Measurements from ENCODE around the gene SHTN1. TPM values are rescaled to one million over a fixed set of nuclear protein-coding genes. Genes with fewer than 3 reads are reported as not detected.

Gene SHTN1
- polyA plus RNA-seq, 1 donor (not counting 4 experiments of a cell fraction or from before 2014, with no cell fraction given) = 21.3 TPM

GRCh38 chr10:116857156-116857555 is 147.8 kb downstream of the SHTN1 start:
- no peak for DNase-seq (ENCODE audit: low read depth, low spot score)
- FAIRE-seq = no peak
- no peaks in the 10 kb centered on the region for H3K4me1 ChIP-seq (ENCODE audit: control insufficient read depth, extremely low read depth, insufficient read depth, low read length)
- H3K36me3 ChIP-seq (ENCODE audit: control insufficient read depth in 2 of 2, extremely low read depth in 1 of 2, insufficient read depth in 2 of 2, low read length in 2 of 2) = no peaks in the 10 kb centered on the region
- H3K4me2 ChIP-seq (ENCODE audit: control insufficient read depth, extremely low read depth, insufficient read depth, low read depth, low read length) = no peak overlapping the region
- TF ChIP-seq CTCF (optimal IDR thresholded peaks at IDR 0.05 in 1 of 3, IDR thresholded peaks at IDR 0.05 in 1 of 3, conservative IDR thresholded peaks at IDR 0.05 in 1 of 3; ENCODE audit: extremely low read depth in 1 of 3, insufficient read depth in 2 of 3, low read length in 3 of 3) = no peak
- TF ChIP-seq EZH2 (IDR thresholded peaks at IDR 0.05; ENCODE audit: low read length) = no peak
- H2AFZ ChIP-seq (ENCODE audit: control insufficient read depth, low read length) = no peak overlapping the region
- no peaks in the 10 kb centered on the region for H3K79me2 ChIP-seq (ENCODE audit: control insufficient read depth, insufficient read depth, low read length)
- dilution Hi-C loops (cut with MboI; ENCODE audit: extremely low pct_ligation_motif_present, low sequenced_read_pairs) = no loop called here
- H4K20me1 ChIP-seq (ENCODE audit: control insufficient read depth, extremely low read depth, insufficient read depth, low read length) = no peaks in the 10 kb centered on the region
- no peak overlapping the region for H3K9ac ChIP-seq (ENCODE audit: control insufficient read depth, extremely low read depth, insufficient read depth, low read length)
- no peaks in the 10 kb centered on the region for H3K9me1 ChIP-seq (ENCODE audit: control insufficient read depth, extremely low read depth, insufficient read depth, low read length)
- H3K4me3 ChIP-seq (ENCODE audit: control insufficient read depth in 2 of 3, extremely low read depth in 1 of 3, insufficient read depth in 2 of 3, low read depth in 1 of 3, low read length in 3 of 3) = no peak overlapping the region
- no peaks in the 10 kb centered on the region for H3K27me3 ChIP-seq (ENCODE audit: control insufficient read depth, extremely low read depth, insufficient read depth, low read length)
- H3K9me3 ChIP-seq (ENCODE audit: control insufficient read depth, low read depth, low read length) = no peaks in the 10 kb centered on the region
- no peak overlapping the region for H3K27ac ChIP-seq (ENCODE audit: control insufficient read depth, insufficient read depth, low read length)

- H3K27me3 ChIP-seq (ENCODE audit: control insufficient read depth, extremely low read depth, insufficient read depth, low read length) = no peaks in the 10 kb centered on the region
- DNase-seq (ENCODE audit: low read depth, low spot score) (no peak), FAIRE-seq (no peak)
- no peak overlapping the region for H3K9ac ChIP-seq (ENCODE audit: control insufficient read depth, extremely low read depth, insufficient read depth, low read length)
- H4K20me1 ChIP-seq (ENCODE audit: control insufficient read depth, extremely low read depth, insufficient read depth, low read length) = no peaks in the 10 kb centered on the region
- H3K9me3 ChIP-seq (ENCODE audit: control insufficient read depth, low read depth, low read length) = no peaks in the 10 kb centered on the region
- H3K4me2 ChIP-seq (ENCODE audit: control insufficient read depth, extremely low read depth, insufficient read depth, low read depth, low read length) = no peak overlapping the region
- H3K27ac ChIP-seq (ENCODE audit: control insufficient read depth, insufficient read depth, low read length) = no peak overlapping the region
- no peaks in the 10 kb centered on the region for H3K9me1 ChIP-seq (ENCODE audit: control insufficient read depth, extremely low read depth, insufficient read depth, low read length)
- no peaks in the 10 kb centered on the region for H3K79me2 ChIP-seq (ENCODE audit: control insufficient read depth, insufficient read depth, low read length)
- no peak overlapping the region for H3K4me3 ChIP-seq (ENCODE audit: control insufficient read depth in 2 of 3, extremely low read depth in 1 of 3, insufficient read depth in 2 of 3, low read depth in 1 of 3, low read length in 3 of 3)
- no peaks in the 10 kb centered on the region for H3K36me3 ChIP-seq (ENCODE audit: control insufficient read depth in 2 of 2, extremely low read depth in 1 of 2, insufficient read depth in 2 of 2, low read length in 2 of 2)
- H2AFZ ChIP-seq (ENCODE audit: control insufficient read depth, low read length) = no peak overlapping the region
- TF ChIP-seq CTCF (optimal IDR thresholded peaks at IDR 0.05 in 1 of 3, IDR thresholded peaks at IDR 0.05 in 1 of 3, conservative IDR thresholded peaks at IDR 0.05 in 1 of 3; ENCODE audit: extremely low read depth in 1 of 3, insufficient read depth in 2 of 3, low read length in 3 of 3) = no peak
- TF ChIP-seq EZH2 (IDR thresholded peaks at IDR 0.05; ENCODE audit: low read length) = no peak
- peaks cover 8% of the 10 kb centered on the region for H3K4me1 ChIP-seq (ENCODE audit: control insufficient read depth, extremely low read depth, insufficient read depth, low read length)
- dilution Hi-C loops (cut with MboI; ENCODE audit: extremely low pct_ligation_motif_present, low sequenced_read_pairs) = no loop called here
These were observed 151.3 kb downstream of the SHTN1 start for GRCh38 chr10:116853701-116854100.

All from keratinocyte (primary cell).